Keratinocyte (primary cell): ENCODE measurements around the gene EFEMP1. TPM values are rescaled to one million over a fixed set of nuclear protein-coding genes. Genes with fewer than 3 reads are reported as not detected.

Experiments used
- DNase-seq: peaks from one replicate; pipeline ENCODE4 v3.0.0-alpha.2; 2011; ENCODE audit warnings: low read depth, missing footprints, low spot score
- FAIRE-seq: peaks from 2 replicates; lab custom pipeline; 2011; peaks lifted over from hg19 to GRCh38; lab: Jason Lieb, UNC
- H2AFZ ChIP-seq: 2 replicates; pipeline ENCODE4 v1.6.0; 2012; ENCODE audit warnings: low read length, control low read depth, inconsistent platforms; ENCODE audit not compliant: control insufficient read depth
- H3K27ac ChIP-seq: 2 replicates; pipeline ENCODE4 v1.5.1; 2011; ENCODE audit warnings: low read length; ENCODE audit not compliant: control insufficient read depth, insufficient read depth
- H3K27me3 ChIP-seq: 3 replicates; pipeline ENCODE4 v1.6.0; 2011; ENCODE audit warnings: low read length; ENCODE audit not compliant: control insufficient read depth, insufficient read depth; ENCODE audit errors: extremely low read depth
- H3K36me3 ChIP-seq, 2 experiments: 2 replicates in 1 of 2; 3 replicates in 1 of 2; pipeline ENCODE4 v1.5.1; 2011; ENCODE audit warnings: low read length in 2 of 2, mild to moderate bottlenecking in 1 of 2; ENCODE audit not compliant: control insufficient read depth in 2 of 2, insufficient read depth in 2 of 2; ENCODE audit errors: extremely low read depth in 1 of 2
- H3K4me1 ChIP-seq: 3 replicates; pipeline ENCODE4 v1.5.1; 2011; ENCODE audit warnings: low read length; ENCODE audit not compliant: control insufficient read depth, insufficient read depth; ENCODE audit errors: extremely low read depth
- H3K4me2 ChIP-seq: 3 replicates; pipeline ENCODE4 v1.6.0; 2011; ENCODE audit warnings: low read depth, low read length; ENCODE audit not compliant: control insufficient read depth, insufficient read depth; ENCODE audit errors: extremely low read depth
- H3K4me3 ChIP-seq, 3 experiments: fragments of 200-600 bp in 1 of 3; sonication (generic) in 1 of 3; 2 replicates in 2 of 3; 3 replicates in 1 of 3; pipeline ENCODE4 v1.5.1; 2011 to 2016; ENCODE audit warnings: low read length in 3 of 3, mild to moderate bottlenecking in 3 of 3, control low read depth in 2 of 3, inconsistent platforms in 1 of 3, low read depth in 1 of 3, mixed read lengths in 1 of 3, mixed run types in 1 of 3, moderate library complexity in 1 of 3; ENCODE audit not compliant: control insufficient read depth in 2 of 3, insufficient read depth in 2 of 3; ENCODE audit errors: extremely low read depth in 1 of 3
- H3K79me2 ChIP-seq: 2 replicates; pipeline ENCODE4 v1.6.0; 2012; ENCODE audit warnings: low read length; ENCODE audit not compliant: control insufficient read depth, insufficient read depth
- H3K9ac ChIP-seq: 3 replicates; pipeline ENCODE4 v1.6.0; 2011; ENCODE audit warnings: low read length; ENCODE audit not compliant: control insufficient read depth, insufficient read depth; ENCODE audit errors: extremely low read depth
- H3K9me1 ChIP-seq: 3 replicates; pipeline ENCODE4 v1.6.0; 2011; ENCODE audit warnings: low read length; ENCODE audit not compliant: control insufficient read depth, insufficient read depth; ENCODE audit errors: extremely low read depth
- H3K9me3 ChIP-seq: 2 replicates; pipeline ENCODE4 v1.5.1; 2012; ENCODE audit warnings: low read depth, low read length; ENCODE audit not compliant: control insufficient read depth
- H4K20me1 ChIP-seq: 3 replicates; pipeline ENCODE4 v1.6.0; 2011; ENCODE audit warnings: low read length; ENCODE audit not compliant: control insufficient read depth, insufficient read depth; ENCODE audit errors: extremely low read depth
- CTCF ChIP-seq, 3 experiments: IDR thresholded peaks in 1 of 3; conservative IDR thresholded peaks in 1 of 3; optimal IDR thresholded peaks in 1 of 3; 2 replicates in 2 of 3; 3 replicates in 1 of 3; pipeline versions ENCODE3 to v1.5.1; 2011; ENCODE audit warnings: low read length in 3 of 3, mild to moderate bottlenecking in 3 of 3, moderate library complexity in 2 of 3, control low read depth in 1 of 3, inconsistent platforms in 1 of 3; ENCODE audit not compliant: insufficient read depth in 2 of 3; ENCODE audit errors: extremely low read depth in 1 of 3
- EZH2 ChIP-seq: IDR thresholded peaks from one replicate; pipeline ENCODE4 v1.6.1; 2012; ENCODE audit warnings: inconsistent platforms, mild to moderate bottlenecking, low read length, moderate library complexity
- dilution Hi-C: fragments of 300-500 bp; cut with MboI; formaldehyde crosslinking; loops from one replicate; pipeline ENCODE4 v1.7.0; 2020; ENCODE audit warnings: low sequenced_read_pairs; ENCODE audit not compliant: extremely low pct_ligation_motif_present
- polyA plus RNA-seq, 5 experiments: library from polyadenylated mRNA; depleted of rRNA in 3 of 5; stranded (reverse) in 3 of 5; stranded (forward) in 1 of 5; unstranded in 1 of 5; fragments of >200 nt; gene quantifications; 1 replicate in 1 of 5; 2 replicates in 3 of 5; 3 replicates in 1 of 5; pipeline versions ENCODE4 v1.2.1 to v1.2.3, GENCODE V29; 2011 to 2012; ENCODE audit warnings: missing spikeins in 2 of 5, low read depth in 1 of 5, low replicate concordance in 1 of 5

The EFEMP1 gene
- polyA plus RNA-seq, 1 donor (not counting 4 experiments of a cell fraction or from before 2014, with no cell fraction given): 234 TPM

- Histone ChIP-seq H3K36me3 (no peaks in the 10 kb centered on the region), H3K4me3 (no peak overlapping the region), H3K9ac (peak overlapping the region; percentile 34), H3K9me1 (no peaks in the 10 kb centered on the region), H2AFZ (peak overlapping the region; percentile 47), H3K79me2 (no peaks in the 10 kb centered on the region), H3K27me3 (no peaks in the 10 kb centered on the region), H3K27ac (peak overlapping the region; percentile 72), H3K9me3 (no peaks in the 10 kb centered on the region), H3K4me2 (peak overlapping the region; percentile 71), H3K4me1 (peaks cover 36% of the 10 kb centered on the region), H4K20me1 (no peaks in the 10 kb centered on the region)
- peak; percentile 85 for DNase-seq
- TF ChIP-seq CTCF (optimal IDR thresholded peaks at IDR 0.05 in 1 of 3, IDR thresholded peaks at IDR 0.05 in 1 of 3, conservative IDR thresholded peaks at IDR 0.05 in 1 of 3; ENCODE audit: extremely low read depth in 1 of 3, insufficient read depth in 2 of 3, low read length in 3 of 3) (no peak), EZH2 (no peak)
- dilution Hi-C loops: no loop called here
- FAIRE-seq: peak; percentile 97
Measured at GRCh38 chr2:55856936-55857335, 66.6 kb downstream of the EFEMP1 start.

GRCh38 chr2:55848096-55848495 is 75.5 kb downstream of the EFEMP1 start:
- peaks cover 15% of the 10 kb centered on the region for H3K4me1 ChIP-seq
- dilution Hi-C loops: no loop called here
- H3K4me2 ChIP-seq: no peak overlapping the region
- no peak for FAIRE-seq
- H3K27ac ChIP-seq: no peak overlapping the region
- no peak for DNase-seq
- peak overlapping the region; percentile 52 for H2AFZ ChIP-seq
- no peaks in the 10 kb centered on the region for H3K9me1 ChIP-seq
- H3K9me3 ChIP-seq: no peaks in the 10 kb centered on the region
- H3K36me3 ChIP-seq: no peaks in the 10 kb centered on the region
- no peak overlapping the region for H3K9ac ChIP-seq
- no peak overlapping the region for H3K4me3 ChIP-seq
- H3K27me3 ChIP-seq: no peaks in the 10 kb centered on the region
- H3K79me2 ChIP-seq: no peaks in the 10 kb centered on the region
- H4K20me1 ChIP-seq: no peaks in the 10 kb centered on the region
- no peak for TF ChIP-seq CTCF (optimal IDR thresholded peaks at IDR 0.05 in 1 of 3, IDR thresholded peaks at IDR 0.05 in 1 of 3, conservative IDR thresholded peaks at IDR 0.05 in 1 of 3; ENCODE audit: extremely low read depth in 1 of 3, insufficient read depth in 2 of 3, low read length in 3 of 3)
- no peak for TF ChIP-seq EZH2
